Liver (tissue), 9 donors: ENCODE data around the gene GNB1L. TPM values are rescaled to one million over a fixed set of nuclear protein-coding genes. Genes with fewer than 3 reads are reported as not detected.

ENCODE experiments used
- DNase-seq: peaks from one replicate; pipeline ENCODE4 v3.0.0-alpha.2; 2017; ENCODE audit warnings: low spot score
- H3K27ac ChIP-seq, 2 donors: one replicate each; pipeline ENCODE4 v1.7.0; 2013; ENCODE audit warnings: inconsistent platforms in 2 of 2, low read length in 2 of 2, control low read depth in 1 of 2, low read depth in 1 of 2, mild to moderate bottlenecking in 1 of 2
- H3K27me3 ChIP-seq, 4 donors: one replicate each; pipeline versions ENCODE4 v1.6.1 to v1.7.0; 2013; ENCODE audit warnings: low read length in 3 of 4, inconsistent platforms in 1 of 4, mild to moderate bottlenecking in 1 of 4, moderate library complexity in 1 of 4; ENCODE audit not compliant: control insufficient read depth in 4 of 4, insufficient read depth in 4 of 4
- H3K36me3 ChIP-seq, 4 donors: one replicate each; pipeline versions ENCODE4 v1.6.1 to v1.7.0; 2013; ENCODE audit warnings: low read length in 3 of 4, mild to moderate bottlenecking in 3 of 4, low read depth in 1 of 4, moderate library complexity in 1 of 4; ENCODE audit not compliant: control insufficient read depth in 4 of 4, insufficient read depth in 3 of 4
- H3K4me1 ChIP-seq, 4 donors: one replicate each; pipeline versions ENCODE4 v1.6.1 to v1.7.0; 2013; ENCODE audit warnings: low read length in 3 of 4, mild to moderate bottlenecking in 3 of 4, moderate library complexity in 1 of 4; ENCODE audit not compliant: control insufficient read depth in 4 of 4, insufficient read depth in 4 of 4
- H3K4me3 ChIP-seq, 3 donors: one replicate each; pipeline versions ENCODE4 v1.6.1 to v1.7.0; 2013; ENCODE audit warnings: low read length in 3 of 3, control low read depth in 1 of 3, low read depth in 1 of 3, mild to moderate bottlenecking in 1 of 3
- H3K9ac ChIP-seq, 2 donors: one replicate each; pipeline ENCODE4 v1.7.0; 2013; ENCODE audit warnings: low read length in 2 of 2, mild to moderate bottlenecking in 2 of 2, moderate library complexity in 2 of 2, control low read depth in 1 of 2, low read depth in 1 of 2
- H3K9me3 ChIP-seq, 4 donors: one replicate each; pipeline versions ENCODE4 v1.6.1 to v1.7.0; 2013; ENCODE audit warnings: low read length in 3 of 4; ENCODE audit not compliant: control insufficient read depth in 4 of 4
- ATF3 ChIP-seq: IDR thresholded peaks from 2 replicates; pipeline ENCODE4 v1.6.1; 2016; ENCODE audit warnings: antibody characterized with exemption
- CTCF ChIP-seq: fragments of 150-350 bp; IDR thresholded peaks from 2 replicates; pipeline ENCODE4 v1.5.1; 2017; ENCODE audit warnings: improper control_type of control experiment, low read depth, low read length; ENCODE audit not compliant: missing input control
- EGR1 ChIP-seq, 2 donors: IDR thresholded peaks; 2 replicates each; pipeline ENCODE4 v1.6.1; 2016 to 2018; ENCODE audit warnings: antibody characterized with exemption in 2 of 2, low read depth in 2 of 2
- FOXA1 ChIP-seq: IDR thresholded peaks from 2 replicates; pipeline ENCODE4 v1.6.1; 2016; ENCODE audit warnings: antibody characterized with exemption
- FOXA2 ChIP-seq: IDR thresholded peaks from 2 replicates; pipeline ENCODE4 v1.6.1; 2016; ENCODE audit warnings: antibody characterized with exemption
- GABPA ChIP-seq, 2 donors: IDR thresholded peaks in 1 of 2; conservative IDR thresholded peaks in 1 of 2; 2 replicates each; pipeline ENCODE4 v1.6.1; 2016; ENCODE audit warnings: antibody characterized with exemption in 2 of 2, mild to moderate bottlenecking in 1 of 2, moderate library complexity in 1 of 2
- HNF4A ChIP-seq, 2 donors: conservative IDR thresholded peaks; 2 replicates each; pipeline ENCODE4 v1.6.1; 2016; ENCODE audit warnings: antibody characterized with exemption in 2 of 2, mild to moderate bottlenecking in 2 of 2
- HNF4G ChIP-seq: IDR thresholded peaks from 2 replicates; pipeline ENCODE4 v1.6.1; 2016; ENCODE audit warnings: antibody characterized with exemption
- JUND ChIP-seq, 2 donors: IDR thresholded peaks; 2 replicates each; pipeline ENCODE4 v1.6.1; 2016; ENCODE audit warnings: antibody characterized with exemption in 2 of 2
- NR2F2 ChIP-seq: IDR thresholded peaks from 2 replicates; pipeline ENCODE4 v1.6.1; 2016; ENCODE audit warnings: antibody characterized with exemption
- RAD21 ChIP-seq, 2 donors: IDR thresholded peaks; 2 replicates each; pipeline ENCODE4 v1.6.1; 2016; ENCODE audit warnings: antibody characterized with exemption in 2 of 2, mild to moderate bottlenecking in 2 of 2
- RXRA ChIP-seq, 2 donors: IDR thresholded peaks; 2 replicates each; pipeline ENCODE4 v1.6.1; 2017 to 2018; ENCODE audit warnings: antibody characterized with exemption in 2 of 2, mild to moderate bottlenecking in 1 of 2
- SP1 ChIP-seq: IDR thresholded peaks from 2 replicates; pipeline ENCODE4 v1.6.1; 2018; ENCODE audit warnings: antibody characterized with exemption, mild to moderate bottlenecking
- TAF1 ChIP-seq: conservative IDR thresholded peaks from 2 replicates; pipeline ENCODE4 v1.6.1; 2016; ENCODE audit warnings: antibody characterized with exemption, mild to moderate bottlenecking
- ZBTB33 ChIP-seq: IDR thresholded peaks from 2 replicates; pipeline ENCODE4 v1.6.1; 2016; ENCODE audit warnings: antibody characterized with exemption
- WGBS: extraction: QIAGEN DNeasy Blood & Tissue Kit; methylation state at CpG from one replicate; pipeline ENCODE4 v1.1.7; 2013; 5-methylcytosine and 5-hydroxymethylcytosine counted together
- polyA plus RNA-seq, 2 donors: library from polyadenylated mRNA; stranded (reverse) in 1 of 2; unstranded in 1 of 2; fragments of 200-250 nt in 1 of 2; fragments of >200 nt in 1 of 2; fragmentation: Nextera tagmentation in 1 of 2; extraction: Ambion mirVana in 1 of 2; gene quantifications; one replicate each; pipeline versions ENCODE4 v1.2.1 to v1.2.3, GENCODE V29; 2013 to 2015
- total RNA-seq, 2 donors: library from RNA; depleted of rRNA; stranded (reverse); fragments of >200 nt; gene quantifications; one replicate each; pipeline ENCODE4 v1.2.3, GENCODE V29; 2014
- TF ChIP-seq, protein P1 (sequence below): IDR thresholded peaks from 2 replicates; pipeline ENCODE4 v1.6.1; 2016; ENCODE audit warnings: antibody characterized with exemption, mild to moderate bottlenecking
- donor health status: healthy.
- donor health status: healthy.
- donor health status: healthy.
- donor health status: healthy.
- donor health status: healthy.

The GNB1L gene
- total and polyA plus RNA-seq, 4 donors = 1.5 to 3.6 (median 1.9) TPM

GRCh38 chr22:19869497-19870152 lies 15.0 kb upstream of the GNB1L start:
- TF ChIP-seq JUND (IDR thresholded peaks at IDR 0.05) (no peak), ATF3 (no peak), NR2F2 (no peak), TAF1 (no peak), FOXA2 (no peak), RAD21 (IDR thresholded peaks at IDR 0.05) (no peak), HNF4G (no peak), EGR1 (IDR thresholded peaks at IDR 0.05; ENCODE audit: low read depth in 2 of 2) (no peak), FOXA1 (no peak), GABPA (IDR thresholded peaks at IDR 0.05 in 1 of 2, conservative IDR thresholded peaks at IDR 0.05 in 1 of 2) (no peak)
- no peak for DNase-seq
- Histone ChIP-seq H3K27me3 (no peaks in the 10 kb centered on the region), H3K4me1 (no peaks in the 10 kb centered on the region), H3K27ac (no peak overlapping the region), H3K9ac (no peak overlapping the region), H3K9me3 (no peaks in the 10 kb centered on the region), H3K4me3 (no peak overlapping the region), H3K36me3 (peaks cover 0 to 2% (median 0%) of the 10 kb centered on the region in 4 donors)
- WGBS = 93% methylated on average over 12 of the region's 12 CpGs

GRCh38 chr22:19868773-19869471 lies 14.2 kb upstream of the GNB1L start:
- Histone ChIP-seq H3K36me3 (no peaks in the 10 kb centered on the region), H3K27me3 (no peaks in the 10 kb centered on the region), H3K27ac (no peak overlapping the region), H3K9ac (no peak overlapping the region), H3K9me3 (no peaks in the 10 kb centered on the region), H3K4me3 (no peak overlapping the region), H3K4me1 (no peaks in the 10 kb centered on the region)
- no peak for DNase-seq
- TF ChIP-seq SP1 = no peak
- TF ChIP-seq RAD21 (IDR thresholded peaks at IDR 0.05) = no peak
- no peak for TF ChIP-seq RXRA (IDR thresholded peaks at IDR 0.05)
- no peak for TF ChIP-seq NR2F2
- TF ChIP-seq CTCF = no peak
- TF ChIP-seq ZBTB33 = no peak
- no peak for TF ChIP-seq HNF4A (conservative IDR thresholded peaks at IDR 0.05)
- TF ChIP-seq EGR1 (IDR thresholded peaks at IDR 0.05; ENCODE audit: low read depth in 2 of 2) = no peak
- TF ChIP-seq, protein P1, sequence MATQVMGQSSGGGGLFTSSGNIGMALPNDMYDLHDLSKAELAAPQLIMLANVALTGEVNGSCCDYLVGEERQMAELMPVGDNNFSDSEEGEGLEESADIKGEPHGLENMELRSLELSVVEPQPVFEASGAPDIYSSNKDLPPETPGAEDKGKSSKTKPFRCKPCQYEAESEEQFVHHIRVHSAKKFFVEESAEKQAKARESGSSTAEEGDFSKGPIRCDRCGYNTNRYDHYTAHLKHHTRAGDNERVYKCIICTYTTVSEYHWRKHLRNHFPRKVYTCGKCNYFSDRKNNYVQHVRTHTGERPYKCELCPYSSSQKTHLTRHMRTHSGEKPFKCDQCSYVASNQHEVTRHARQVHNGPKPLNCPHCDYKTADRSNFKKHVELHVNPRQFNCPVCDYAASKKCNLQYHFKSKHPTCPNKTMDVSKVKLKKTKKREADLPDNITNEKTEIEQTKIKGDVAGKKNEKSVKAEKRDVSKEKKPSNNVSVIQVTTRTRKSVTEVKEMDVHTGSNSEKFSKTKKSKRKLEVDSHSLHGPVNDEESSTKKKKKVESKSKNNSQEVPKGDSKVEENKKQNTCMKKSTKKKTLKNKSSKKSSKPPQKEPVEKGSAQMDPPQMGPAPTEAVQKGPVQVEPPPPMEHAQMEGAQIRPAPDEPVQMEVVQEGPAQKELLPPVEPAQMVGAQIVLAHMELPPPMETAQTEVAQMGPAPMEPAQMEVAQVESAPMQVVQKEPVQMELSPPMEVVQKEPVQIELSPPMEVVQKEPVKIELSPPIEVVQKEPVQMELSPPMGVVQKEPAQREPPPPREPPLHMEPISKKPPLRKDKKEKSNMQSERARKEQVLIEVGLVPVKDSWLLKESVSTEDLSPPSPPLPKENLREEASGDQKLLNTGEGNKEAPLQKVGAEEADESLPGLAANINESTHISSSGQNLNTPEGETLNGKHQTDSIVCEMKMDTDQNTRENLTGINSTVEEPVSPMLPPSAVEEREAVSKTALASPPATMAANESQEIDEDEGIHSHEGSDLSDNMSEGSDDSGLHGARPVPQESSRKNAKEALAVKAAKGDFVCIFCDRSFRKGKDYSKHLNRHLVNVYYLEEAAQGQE = no peak
- TF ChIP-seq JUND (IDR thresholded peaks at IDR 0.05) = no peak
- TF ChIP-seq GABPA (IDR thresholded peaks at IDR 0.05 in 1 of 2, conservative IDR thresholded peaks at IDR 0.05 in 1 of 2) = no peak
- no peak for TF ChIP-seq FOXA2
- TF ChIP-seq FOXA1 = no peak
- WGBS = 85% methylated on average over 23 of the region's 23 CpGs
